ENCODE results near the gene CAPRIN2.

- no peak for TF ChIP-seq CTCF (conservative IDR thresholded peaks at IDR 0.05; ENCODE audit: low read depth in 2 of 2)
- no peak for TF ChIP-seq POLR2AphosphoS5 (IDR thresholded peaks at IDR 0.05; ENCODE audit: low read depth)
- peak; percentile 39 for TF ChIP-seq EZH2 (IDR thresholded peaks at IDR 0.05; ENCODE audit: low read depth, unreplicated experiment)
- TF ChIP-seq STAT1 (IDR thresholded peaks at IDR 0.05; ENCODE audit: unreplicated experiment), result no peak
- TF ChIP-seq JUNB (IDR thresholded peaks at IDR 0.05; ENCODE audit: unreplicated experiment), result no peak
- TF ChIP-seq EZH2phosphoT487 (IDR thresholded peaks at IDR 0.05; ENCODE audit: unreplicated experiment), result no peak
- no peak for TF ChIP-seq ETS1 (IDR thresholded peaks at IDR 0.05)
- TF ChIP-seq REST (IDR thresholded peaks at IDR 0.05; ENCODE audit: unreplicated experiment), result no peak
- TF ChIP-seq CREB1 (CRISPR knock-in tag; IDR thresholded peaks at IDR 0.05; ENCODE audit: low read depth), result no peak
- TF ChIP-seq NANOG (IDR thresholded peaks at IDR 0.05; ENCODE audit: borderline replicate concordance), result no peak
- TF ChIP-seq ZNF114 (CRISPR knock-in tag; IDR thresholded peaks at IDR 0.05), result no peak
These were observed 42.2 kb upstream of the CAPRIN2 start for GRCh38 chr12:30796891-30797371.
